HG03520 (cell line): Measurements from ENCODE around the gene MRC1.
"Not testable (repeated sequence)": the region's sequence is repeated elsewhere in the genome, so short reads cannot be mapped to it uniquely, and the experiment has no call there.

Source experiments
- ATAC-seq: cut with Tn5 transposase; IDR thresholded peaks from one replicate; pipeline ENCODE4 v1.9.1; 2021; ENCODE audit warnings: mild to moderate bottlenecking, moderate library complexity; ENCODE audit not compliant: unreplicated experiment

The MRC1 gene

DNA sequence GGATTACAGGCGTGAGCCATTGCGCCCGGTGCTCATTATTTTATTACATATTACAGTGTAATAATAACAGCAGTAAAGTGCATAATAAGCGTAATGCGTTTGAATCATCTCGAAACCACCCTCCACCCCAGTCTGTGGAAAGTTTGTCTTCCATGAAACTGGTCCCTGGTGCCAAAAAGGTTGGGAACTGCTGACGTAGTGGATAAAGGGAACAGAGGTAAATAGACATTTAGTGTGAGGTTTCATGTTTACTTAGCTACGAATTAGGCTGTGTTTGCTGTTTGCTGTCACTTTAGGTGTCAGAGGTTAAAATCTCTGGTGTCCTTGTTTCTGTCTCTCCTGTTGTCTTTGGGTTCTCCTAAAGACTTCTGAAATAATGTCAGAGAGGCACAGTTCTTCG, 82.3 kb downstream of the MRC1 start:
- ATAC-seq: no peak

DNA sequence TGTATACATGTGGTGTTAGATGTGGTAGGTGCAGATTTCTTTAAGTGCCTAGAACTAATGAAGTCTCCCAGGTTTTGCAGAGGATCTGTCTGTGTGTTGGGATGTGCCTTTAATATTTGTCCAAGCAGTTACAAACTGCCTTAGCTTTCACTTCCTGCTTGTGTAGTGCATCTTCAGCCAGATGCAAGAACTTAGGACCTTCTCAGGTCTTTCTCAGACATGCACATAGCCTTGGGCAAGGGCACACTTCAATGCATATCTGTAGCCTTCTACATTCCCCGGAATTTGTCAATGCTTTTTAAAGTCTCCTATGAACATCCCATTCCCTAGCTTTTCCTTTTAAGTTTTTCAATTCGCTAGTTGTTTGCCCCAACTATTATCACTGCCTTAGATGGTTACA, 95.4 kb downstream of the MRC1 start:
- no peak for ATAC-seq

DNA sequence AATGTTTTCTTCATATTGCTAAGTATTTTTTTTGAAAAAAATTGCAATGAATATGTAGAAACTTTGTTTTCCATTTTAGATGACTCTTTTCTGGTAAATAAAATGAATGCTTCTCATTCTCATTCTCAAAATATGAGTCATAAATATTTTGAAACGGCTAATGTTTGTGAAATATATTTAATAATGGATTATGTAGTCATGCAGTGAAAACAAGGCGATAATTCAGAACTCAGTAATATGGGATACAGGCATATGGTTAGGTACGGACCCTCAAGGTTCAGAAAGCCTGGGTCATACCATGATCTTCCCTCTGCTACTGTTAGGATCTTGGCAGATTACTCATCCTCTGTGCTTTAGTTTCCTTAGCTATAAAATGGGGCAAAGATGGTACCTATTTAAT, 96.3 kb downstream of the MRC1 start:
- no peak for ATAC-seq

- no peak for ATAC-seq
Observed at GRCh38 chr10:17906002-17906401, 96.9 kb downstream of the MRC1 start.

DNA sequence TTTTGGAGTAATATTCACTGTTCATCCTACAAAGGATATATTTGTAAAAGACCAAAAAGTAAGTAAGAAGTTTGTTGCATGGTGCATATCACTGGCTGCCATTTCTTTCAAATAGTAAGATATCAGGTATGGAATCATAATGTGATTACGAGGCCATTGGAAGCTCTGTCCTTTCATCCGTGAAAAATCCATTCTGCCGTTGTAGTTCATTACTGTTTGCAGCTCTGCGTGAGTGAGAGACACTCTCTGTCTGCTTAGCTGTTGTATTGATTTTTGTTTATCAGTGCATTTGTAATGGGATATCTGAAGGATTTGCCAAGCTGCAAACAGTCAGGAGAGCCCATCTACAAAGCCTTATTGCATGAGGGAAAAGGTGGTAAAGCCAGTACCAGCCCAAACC, 98.5 kb downstream of the MRC1 start:
- no peak for ATAC-seq

GRCh38 chr10:17910125-17910789, 101.1 kb downstream of the MRC1 start:
- no peak for ATAC-seq

- no peak for ATAC-seq
Observed at GRCh38 chr10:17912754-17913153, 103.6 kb downstream of the MRC1 start.

DNA sequence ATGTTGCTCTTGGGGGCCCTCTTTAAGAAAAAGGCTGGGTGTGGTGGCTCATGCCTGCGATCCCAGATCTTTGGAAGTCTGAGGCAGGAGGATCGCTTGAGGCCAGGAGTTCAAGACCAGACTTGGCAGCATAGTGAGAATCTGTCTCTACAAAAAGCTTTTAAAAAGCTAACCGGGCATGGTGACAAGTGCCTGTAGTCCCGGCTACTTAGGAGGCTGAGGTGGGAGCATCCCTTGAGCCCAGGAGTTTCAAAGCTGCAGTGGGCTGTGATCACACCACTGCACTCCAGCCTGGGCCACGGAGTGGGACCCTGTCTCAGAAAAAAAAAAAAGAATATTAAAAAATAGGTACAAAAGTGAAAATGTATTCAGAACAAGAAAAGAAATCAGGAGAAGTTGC, 104.5 kb downstream of the MRC1 start:
- ATAC-seq: no peak

DNA sequence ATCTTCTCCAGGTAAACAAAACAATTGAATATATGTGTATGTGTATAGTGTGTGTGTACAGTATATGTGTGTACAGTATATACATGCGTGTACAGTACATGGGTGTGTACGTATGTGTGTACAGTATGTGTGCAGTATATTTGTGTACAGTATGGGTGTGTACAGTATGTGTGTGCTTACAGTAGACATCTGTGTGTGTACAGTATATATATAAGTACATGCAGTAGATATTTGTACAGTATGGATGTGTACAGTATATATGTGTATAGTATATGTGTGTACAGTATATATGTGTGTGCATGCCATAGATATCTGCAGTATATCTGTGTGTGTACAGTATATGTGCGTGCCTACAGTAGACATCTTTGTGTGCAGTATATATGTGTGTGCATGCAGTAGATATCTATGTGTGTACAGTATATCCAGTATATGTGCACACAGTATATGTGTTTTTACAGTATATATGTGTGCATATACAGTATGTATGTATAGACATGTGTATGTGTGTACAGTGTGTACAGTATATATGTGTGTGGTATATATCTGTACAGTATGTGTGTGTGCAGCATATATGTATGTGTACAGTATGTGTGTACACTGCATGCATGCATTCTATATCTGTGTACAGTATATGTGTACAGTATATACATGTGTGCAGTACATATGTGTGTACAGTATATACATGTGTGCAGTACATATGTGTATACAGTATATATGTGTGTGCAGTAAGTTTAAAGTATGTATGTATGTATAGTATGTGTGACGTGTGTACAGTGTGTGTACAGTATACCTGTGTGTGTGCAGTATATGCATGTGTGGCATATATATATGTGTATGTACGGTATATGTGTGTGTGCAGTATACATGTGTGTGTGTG, 105.3 kb downstream of the MRC1 start:
- no peak for ATAC-seq

- ATAC-seq: no peak
Observed at GRCh38 chr10:17915181-17915580, 106.0 kb downstream of the MRC1 start.

GRCh38 chr10:17918187-17918903, 109.2 kb downstream of the MRC1 start:
- ATAC-seq: no peak

DNA sequence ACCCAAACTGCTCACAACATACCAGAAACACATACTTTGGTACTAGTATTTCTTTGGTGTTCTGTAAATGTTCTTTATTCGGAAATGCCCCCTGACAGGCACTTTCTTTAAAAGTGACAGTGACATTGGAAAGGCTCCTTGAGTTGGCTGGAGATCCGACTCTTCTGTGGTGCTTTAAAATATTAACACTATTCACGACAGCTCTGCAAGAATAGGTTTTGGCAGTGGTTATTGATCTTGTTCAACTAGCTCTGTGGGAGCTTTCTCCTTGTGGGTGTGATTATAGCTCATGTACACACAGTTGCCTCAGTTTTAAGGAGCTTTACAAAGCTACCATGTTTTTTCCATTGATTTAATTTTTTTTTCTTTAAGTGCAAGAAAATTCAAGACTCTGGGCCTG, 112.2 kb downstream of the MRC1 start:
- no peak for ATAC-seq

GRCh38 chr10:17923728-17924127, 114.6 kb downstream of the MRC1 start:
- no peak for ATAC-seq

- ATAC-seq: no peak
Observed at GRCh38 chr10:17943033-17943745, 134.0 kb downstream of the MRC1 start.

GRCh38 chr10:17950269-17950668, 141.1 kb downstream of the MRC1 start:
- ATAC-seq: not testable (repeated sequence)

DNA sequence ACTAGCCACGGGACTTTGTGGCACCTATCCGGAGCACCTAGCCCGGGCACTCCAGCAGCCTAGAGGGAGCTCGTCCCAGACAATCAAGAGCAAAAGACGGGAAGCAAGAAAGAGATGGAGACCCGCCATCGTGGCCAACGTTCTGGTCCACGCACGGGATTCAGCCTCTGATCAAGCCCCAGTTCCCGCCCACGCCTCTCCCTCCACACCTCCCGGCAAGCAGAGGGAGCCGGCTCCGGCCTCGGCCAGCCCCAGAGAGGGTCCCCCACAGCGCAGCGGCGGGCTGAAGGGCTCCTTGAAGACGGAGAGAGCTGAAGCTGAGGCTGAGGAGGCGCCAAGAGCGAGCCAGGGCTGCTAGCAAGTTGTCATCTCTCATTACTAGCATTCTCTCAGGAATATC, 141.6 kb downstream of the MRC1 start:
- no peak for ATAC-seq

- ATAC-seq: no peak
Observed at GRCh38 chr10:17951868-17952371, 142.8 kb downstream of the MRC1 start, which contains the start of gene SLC39A12. SLC39A12 (plus strand) TSS chr10:17951918; CDS start chr10:17953277, 1,359 bp downstream.

- not testable (repeated sequence) for ATAC-seq
Observed at GRCh38 chr10:17954372-17954771, 145.2 kb downstream of the MRC1 start.

- ATAC-seq: no peak
Observed at GRCh38 chr10:17954861-17955260, 145.7 kb downstream of the MRC1 start.

DNA sequence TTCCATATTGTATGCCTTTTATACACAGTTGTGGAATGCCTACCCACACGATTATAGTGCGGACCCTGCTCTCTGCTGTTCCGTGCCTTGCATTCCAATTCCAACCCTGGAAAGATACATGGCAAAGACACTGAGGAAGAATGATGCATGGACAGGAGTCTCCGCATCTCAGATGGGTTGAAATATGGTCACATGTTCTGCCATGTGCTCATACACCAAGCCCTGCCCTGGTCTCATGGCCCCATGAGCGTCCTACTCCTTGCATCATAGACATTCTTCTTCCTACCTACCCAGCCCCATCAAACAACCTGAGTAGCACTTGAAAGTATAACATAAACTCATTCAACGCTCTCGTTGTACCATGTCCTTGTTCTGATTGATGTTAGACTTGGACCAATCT, 148.9 kb downstream of the MRC1 start:
- no peak for ATAC-seq

- ATAC-seq: no peak
Observed at GRCh38 chr10:17959870-17960269, 150.7 kb downstream of the MRC1 start.
